Right kidney (tissue), 1 donor: Measurements from ENCODE around the gene PDZK1IP1.
"Not testable (repeated sequence)": the region's sequence is repeated elsewhere in the genome, so short reads cannot be mapped to it uniquely, and the experiment has no call there.

Experiments
- DNase-seq: peaks from one replicate; pipeline ENCODE4 v3.0.0-alpha.2; 2016

PDZK1IP1 gene

DNA sequence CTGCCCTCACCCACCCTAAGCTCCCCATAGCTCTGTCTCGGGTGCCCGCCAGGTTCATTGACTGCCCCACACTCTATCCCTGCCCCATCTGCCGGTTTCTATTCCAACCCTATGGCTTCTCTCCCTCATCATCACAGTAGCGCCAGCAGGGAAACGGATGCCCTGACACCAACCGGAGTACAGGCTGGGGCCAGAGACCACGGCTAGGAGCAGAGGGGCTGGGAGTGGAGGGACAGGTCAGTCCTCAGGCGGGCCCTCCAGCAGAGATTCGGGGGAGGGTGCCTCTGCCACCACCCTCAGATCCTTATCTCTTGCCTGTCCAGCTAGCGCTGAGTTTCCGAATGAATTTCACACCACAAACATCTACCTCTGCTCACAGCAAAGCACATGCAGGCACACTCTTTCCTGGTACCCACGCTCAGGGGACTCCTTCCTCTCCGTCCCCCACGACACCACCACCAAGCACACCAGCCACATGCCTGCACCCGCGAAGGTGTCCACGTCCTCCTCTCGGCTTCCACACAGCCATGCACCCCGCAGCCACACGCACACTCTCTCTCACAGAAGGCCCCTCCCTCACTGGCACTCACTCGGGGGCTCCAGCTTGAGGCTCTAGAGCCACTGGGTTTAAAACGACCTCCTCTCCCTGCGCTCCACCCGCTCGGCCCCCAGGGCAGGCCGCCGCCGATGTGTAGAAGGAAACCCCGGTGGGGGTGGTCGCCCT is 35.0 kb upstream of the PDZK1IP1 start:
- peak; percentile 57 for DNase-seq

GRCh38 chr1:47223921-47224675 is 34.3 kb upstream of the PDZK1IP1 start:
- DNase-seq: peak; percentile 23

- no peak for DNase-seq
Observed at GRCh38 chr1:47223174-47223920, 33.5 kb upstream of the PDZK1IP1 start.

DNA sequence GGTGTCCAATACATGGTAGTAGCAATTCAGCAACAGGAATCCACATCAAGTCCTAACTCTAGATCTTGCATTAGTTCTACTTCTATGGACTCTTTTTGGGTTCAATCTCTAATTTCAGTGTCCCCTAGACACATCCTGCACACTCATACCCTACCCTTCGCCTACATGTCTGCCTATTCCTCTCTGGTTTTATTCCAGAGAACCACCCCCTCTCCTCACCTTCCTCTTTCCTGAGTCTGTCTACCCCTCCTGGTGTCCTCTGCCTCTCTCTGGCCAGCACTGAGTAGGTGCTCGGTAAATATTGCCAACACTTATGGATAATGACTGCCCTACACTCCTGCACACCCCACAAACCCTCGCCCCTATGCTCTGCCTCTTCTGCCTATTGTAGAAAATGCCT is 32.6 kb upstream of the PDZK1IP1 start:
- no peak for DNase-seq

GRCh38 chr1:47219590-47220220 is 29.9 kb upstream of the PDZK1IP1 start:
- no peak for DNase-seq

DNA sequence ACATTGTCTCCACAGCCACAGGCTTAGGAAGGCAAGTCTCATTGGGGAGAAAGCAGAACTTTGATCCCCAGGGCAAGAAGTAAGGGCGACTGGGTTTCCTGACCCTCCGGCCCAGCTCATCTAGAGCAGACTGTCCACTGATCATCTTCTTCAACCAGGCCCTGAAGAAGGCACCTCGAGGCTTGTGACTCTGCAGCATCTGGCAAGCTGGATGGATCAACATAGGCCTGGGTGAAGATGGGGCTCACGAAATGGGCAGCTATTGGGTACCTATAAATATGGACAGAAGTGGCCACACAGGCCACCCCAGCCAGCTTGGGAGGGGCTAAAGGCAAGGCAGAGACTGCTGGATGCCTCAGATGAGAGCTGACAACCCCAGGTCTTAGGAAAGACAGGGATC is 29.2 kb upstream of the PDZK1IP1 start:
- no peak for DNase-seq

- no peak for DNase-seq
Observed at GRCh38 chr1:47216278-47217059, 26.6 kb upstream of the PDZK1IP1 start.

GRCh38 chr1:47215713-47216112 is 25.9 kb upstream of the PDZK1IP1 start:
- DNase-seq: no peak

GRCh38 chr1:47214549-47214948 is 24.7 kb upstream of the PDZK1IP1 start:
- DNase-seq: no peak

DNA sequence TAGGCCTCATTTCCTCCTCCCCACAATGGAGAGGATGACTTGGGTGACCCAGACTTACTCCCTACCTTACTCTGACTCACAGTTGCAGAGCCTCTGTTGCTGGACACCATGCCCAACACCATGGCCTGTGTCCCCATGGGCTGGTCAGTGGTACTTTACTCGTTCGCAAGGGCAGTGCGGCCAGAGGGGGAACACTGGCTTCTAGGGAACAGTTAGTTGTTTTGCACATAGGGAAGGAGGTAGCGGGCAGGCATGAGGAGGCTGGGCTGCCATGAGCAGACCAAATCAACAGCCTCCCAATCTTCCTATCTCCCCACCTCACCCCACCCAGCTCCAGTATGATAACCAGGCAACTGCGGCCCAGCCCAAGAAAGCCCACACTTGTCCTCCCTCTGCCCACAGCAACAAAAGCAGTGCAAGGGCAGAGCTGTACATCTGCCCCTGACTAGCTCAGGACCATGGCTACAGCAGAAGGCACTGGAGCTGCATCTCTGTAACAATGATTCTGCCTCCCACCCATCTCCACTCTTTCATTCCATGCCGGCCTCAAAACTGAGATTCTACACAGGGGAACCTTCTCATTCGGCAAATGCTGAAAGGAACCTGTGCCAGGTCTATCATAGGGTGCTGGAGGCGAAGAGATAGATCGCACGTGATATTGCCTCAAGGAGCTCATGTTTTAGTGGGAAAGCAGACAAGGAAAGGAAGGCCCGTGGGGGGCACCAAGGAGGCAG is 23.6 kb upstream of the PDZK1IP1 start:
- no peak for DNase-seq

- no peak for DNase-seq
Observed at GRCh38 chr1:47212636-47213229, 22.9 kb upstream of the PDZK1IP1 start.

DNA sequence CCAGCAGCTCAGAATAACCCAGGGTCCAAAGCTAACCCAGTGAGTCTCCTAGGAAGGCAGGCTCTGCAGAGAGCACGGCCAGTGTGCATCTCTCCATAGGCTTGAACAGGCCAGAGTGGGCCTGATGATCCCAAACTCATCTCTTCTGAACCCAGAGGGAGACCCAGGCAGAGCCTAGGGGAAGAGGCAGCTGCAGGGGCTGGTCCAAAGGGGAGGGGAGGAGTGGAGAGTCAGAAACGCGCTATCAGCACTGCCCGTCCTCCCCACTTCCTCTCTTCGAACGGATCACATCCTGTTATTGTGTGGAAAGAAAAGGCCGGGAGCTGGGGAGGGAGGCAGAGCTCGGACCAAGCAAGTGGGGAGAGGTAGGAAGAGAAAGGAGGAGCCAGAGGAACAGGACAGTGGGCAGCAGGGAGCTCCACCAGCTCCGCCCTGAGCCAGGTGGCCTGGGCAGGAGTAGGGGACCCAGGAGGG is 22.0 kb upstream of the PDZK1IP1 start:
- DNase-seq: no peak

- DNase-seq: no peak
Observed at GRCh38 chr1:47210666-47211065, 20.8 kb upstream of the PDZK1IP1 start.

GRCh38 chr1:47209725-47210325 is 20.0 kb upstream of the PDZK1IP1 start:
- DNase-seq: no peak

DNA sequence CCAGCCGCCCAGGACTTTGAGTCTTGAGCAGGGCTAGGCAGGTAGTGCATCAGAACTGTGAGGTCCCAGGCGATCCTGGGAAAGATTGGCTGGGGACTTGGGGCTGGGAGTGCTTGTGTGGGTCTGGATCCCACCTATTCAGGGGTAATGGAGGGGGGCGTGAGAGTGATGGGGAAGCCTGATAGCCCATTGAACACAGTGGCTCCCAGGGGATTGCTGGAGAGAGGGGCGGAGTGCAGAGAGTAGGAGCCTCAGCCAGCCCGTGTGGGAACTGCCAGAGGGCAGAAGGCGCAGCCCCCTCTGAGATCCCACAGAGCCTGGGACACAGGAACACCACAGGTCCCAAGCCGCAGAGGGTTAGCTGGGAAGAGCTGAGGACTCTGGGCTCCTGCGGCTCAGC is 19.3 kb upstream of the PDZK1IP1 start:
- no peak for DNase-seq

GRCh38 chr1:47208374-47208850 is 18.6 kb upstream of the PDZK1IP1 start:
- no peak for DNase-seq

GRCh38 chr1:47207803-47208373 is 18.1 kb upstream of the PDZK1IP1 start:
- no peak for DNase-seq

GRCh38 chr1:47205918-47206317 is 16.1 kb upstream of the PDZK1IP1 start:
- no peak for DNase-seq

DNA sequence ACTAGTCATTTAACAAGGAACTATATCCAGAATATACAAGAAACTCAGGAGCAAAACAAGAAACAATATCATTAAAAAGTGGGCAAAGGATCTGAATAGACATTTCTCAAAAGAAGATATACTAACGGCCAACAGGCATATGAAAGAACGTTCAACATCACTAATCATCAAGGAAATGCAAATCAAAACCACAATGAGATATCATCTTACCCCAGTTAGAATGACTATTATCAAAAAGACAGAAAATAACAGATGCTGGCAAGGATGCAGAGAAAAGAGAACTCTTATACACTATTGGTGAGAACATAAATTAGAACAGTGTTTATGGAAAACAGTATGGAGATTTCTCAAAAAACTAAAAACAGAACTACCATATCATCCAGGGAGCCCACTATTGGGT is 13.7 kb upstream of the PDZK1IP1 start:
- DNase-seq: not testable (repeated sequence)

DNA sequence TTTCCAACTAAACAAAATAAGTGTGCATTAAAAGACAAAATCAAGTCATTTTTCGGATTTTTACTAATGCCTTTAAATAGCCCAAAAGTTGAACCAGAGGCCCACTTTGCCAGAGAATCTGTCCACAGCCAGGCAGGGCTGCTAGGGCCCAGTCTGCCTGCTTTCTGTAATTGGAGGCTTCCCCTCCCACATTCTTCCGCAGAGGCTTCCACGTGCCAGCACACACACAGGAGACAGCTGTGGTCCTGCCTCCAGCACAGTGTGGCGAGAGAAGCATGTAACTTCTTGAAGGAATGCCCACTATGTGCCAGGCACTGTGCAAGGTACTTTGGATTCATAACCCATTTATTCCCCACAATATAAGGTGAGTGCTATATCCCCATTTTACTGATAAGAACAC is 11.3 kb upstream of the PDZK1IP1 start:
- DNase-seq: no peak
